Measurements from ENCODE around the gene NLRP3.

GRCh38 chr1:247419336-247419735 is 3.4 kb downstream of the NLRP3 start:
- TF ChIP-seq ZNF134 (CRISPR knock-in tag; conservative IDR thresholded peaks at IDR 0.05): no peak
- no peak for TF ChIP-seq BHLHE40 (IDR thresholded peaks at IDR 0.05; ENCODE audit: low read length)
- TF ChIP-seq PML (IDR thresholded peaks at IDR 0.05; ENCODE audit: low read length): no peak
- no peak for TF ChIP-seq NEUROD1 (IDR thresholded peaks at IDR 0.05; ENCODE audit: borderline replicate concordance, low read depth, low read length, partially characterized antibody)
- no peak for TF ChIP-seq SRSF7 (optimal IDR thresholded peaks at IDR 0.05; ENCODE audit: low read depth, low read length)
- TF ChIP-seq ARID4B (CRISPR knock-in tag; IDR thresholded peaks at IDR 0.05): no peak

All from K562 (cell line).